22Rv1 (cell line): Measurements from ENCODE around the gene ROR1.

Experiments used
- ZFX ChIP-seq: fragments of 450-650 bp; IDR thresholded peaks from 2 replicates; pipeline ENCODE4 v1.6.1; 2017; ENCODE audit warnings: antibody characterized with exemption, borderline replicate concordance
- TF ChIP-seq, protein P1 (sequence below): fragments of 450-650 bp; IDR thresholded peaks from 2 replicates; pipeline ENCODE4 v1.5.1; 2017; ENCODE audit warnings: mild to moderate bottlenecking

DNA sequence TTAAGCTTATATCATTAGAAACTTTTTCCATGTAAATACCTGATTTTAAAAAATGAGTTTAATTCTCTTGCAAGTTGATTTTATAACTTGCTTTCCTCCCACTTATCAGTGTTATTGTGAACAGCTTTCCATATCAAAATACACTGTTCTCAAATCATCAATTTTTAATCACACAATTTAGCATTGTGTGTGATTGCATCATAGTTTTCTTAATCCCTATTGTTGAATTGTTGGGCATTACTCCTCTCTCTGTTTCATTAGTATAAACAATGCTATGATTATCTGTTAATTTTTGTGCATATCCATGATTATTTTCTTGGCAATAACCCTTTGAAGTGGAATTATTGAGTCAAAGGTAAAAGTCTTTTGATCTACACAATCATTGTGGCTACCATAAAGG, 48.7 kb downstream of the ROR1 start:
- TF ChIP-seq, protein P1, sequence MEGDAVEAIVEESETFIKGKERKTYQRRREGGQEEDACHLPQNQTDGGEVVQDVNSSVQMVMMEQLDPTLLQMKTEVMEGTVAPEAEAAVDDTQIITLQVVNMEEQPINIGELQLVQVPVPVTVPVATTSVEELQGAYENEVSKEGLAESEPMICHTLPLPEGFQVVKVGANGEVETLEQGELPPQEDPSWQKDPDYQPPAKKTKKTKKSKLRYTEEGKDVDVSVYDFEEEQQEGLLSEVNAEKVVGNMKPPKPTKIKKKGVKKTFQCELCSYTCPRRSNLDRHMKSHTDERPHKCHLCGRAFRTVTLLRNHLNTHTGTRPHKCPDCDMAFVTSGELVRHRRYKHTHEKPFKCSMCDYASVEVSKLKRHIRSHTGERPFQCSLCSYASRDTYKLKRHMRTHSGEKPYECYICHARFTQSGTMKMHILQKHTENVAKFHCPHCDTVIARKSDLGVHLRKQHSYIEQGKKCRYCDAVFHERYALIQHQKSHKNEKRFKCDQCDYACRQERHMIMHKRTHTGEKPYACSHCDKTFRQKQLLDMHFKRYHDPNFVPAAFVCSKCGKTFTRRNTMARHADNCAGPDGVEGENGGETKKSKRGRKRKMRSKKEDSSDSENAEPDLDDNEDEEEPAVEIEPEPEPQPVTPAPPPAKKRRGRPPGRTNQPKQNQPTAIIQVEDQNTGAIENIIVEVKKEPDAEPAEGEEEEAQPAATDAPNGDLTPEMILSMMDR = no peak
- TF ChIP-seq ZFX = no peak
